GM12891 (cell line): ENCODE measurements around the gene SH2D6.

Experiments
- PAX5 ChIP-seq: IDR thresholded peaks from 2 replicates; pipeline ENCODE4 v1.6.1; 2011; ENCODE audit warnings: low read length, moderate library complexity, mild to moderate bottlenecking; ENCODE audit not compliant: insufficient read depth, severe bottlenecking
- POLR2A ChIP-seq: IDR thresholded peaks from 2 replicates; pipeline ENCODE4 v1.6.1; 2011; ENCODE audit warnings: low read depth, low read length, control low read depth
- POLR2AphosphoS5 ChIP-seq: IDR thresholded peaks from 2 replicates; pipeline ENCODE4 v1.6.1; 2011; ENCODE audit warnings: low read depth, low read length, control low read depth
- POU2F2 ChIP-seq: IDR thresholded peaks from 2 replicates; pipeline ENCODE4 v1.6.1; 2011; ENCODE audit warnings: low read depth, mild to moderate bottlenecking, control low read depth, low read length, moderate library complexity
- SPI1 ChIP-seq: IDR thresholded peaks from 2 replicates; pipeline ENCODE4 v1.6.1; 2011; ENCODE audit warnings: low read depth, low read length, control low read depth
- TAF1 ChIP-seq: IDR thresholded peaks from 2 replicates; pipeline ENCODE4 v1.6.1; 2011; ENCODE audit warnings: low read depth, low read length, control low read depth

GRCh38 chr2:85401844-85402243 lies 16.7 kb upstream of the SH2D6 start:
- no peak for TF ChIP-seq POLR2A
- TF ChIP-seq POLR2AphosphoS5 = no peak
- TF ChIP-seq TAF1 = no peak
- no peak for TF ChIP-seq POU2F2
- no peak for TF ChIP-seq SPI1
- TF ChIP-seq PAX5 = no peak
